Left colon (tissue), 2 donors: ENCODE results near the gene TMEM101. TPM values are rescaled to one million over a fixed set of nuclear protein-coding genes. Genes with fewer than 3 reads are reported as not detected.

Experiments used
- total RNA-seq, 2 donors: library from RNA; stranded (reverse); fragmentation: NEBNext Ultra II Directional; extraction: Animal tissue kit (Norgen Biotek cat#: 25700); gene quantifications; one replicate each; pipeline ENCODE4 v1.2.1, GENCODE V29; 2021
- donor health status: DM: no; HTN: no; CAD: no.
- donor health status: DM: yes; HTN: yes; CAD: no.

TMEM101 gene
- total RNA-seq, 2 donors from 2014 or later: 25.9 to 30.4 TPM

Other genes with a start within 250 kb of the TMEM101 start
- gene DUSP3, start 236.0 kb downstream of the TMEM101 start, total RNA-seq: 10 to 100 TPM; 47.3 to 85.2 TPM
- gene CFAP97D1, start 234.5 kb downstream of the TMEM101 start, total RNA-seq: not detected
- gene MPP3, start 181.8 kb downstream of the TMEM101 start, total RNA-seq: 1 to 10 TPM; 3.7 to 4.0 TPM
- gene CD300LG, start 167.8 kb downstream of the TMEM101 start, total RNA-seq: under 1 TPM; 0.27 to 0.87 TPM
- 1 to 10 TPM in 1 of 2 donors, under 1 TPM in 1; 0.49 to 2.6 TPM for gene MPP2, start 107.4 kb downstream of the TMEM101 start, total RNA-seq
- 1 to 10 TPM in 1 of 2 donors, not detected in 1; 2.0 TPM for gene PPY, start 72.5 kb downstream of the TMEM101 start, total RNA-seq
- 10 to 100 TPM; 61.2 to 79.7 TPM for gene PYY, start 61.0 kb downstream of the TMEM101 start, total RNA-seq
- 10 to 100 TPM in 1 of 2 donors, 1 to 10 TPM in 1; 9.2 to 13.8 TPM for gene NAGS, start 10.3 kb downstream of the TMEM101 start, total RNA-seq
- 10 to 100 TPM; 43.4 to 59.7 TPM for gene LSM12, start 51.7 kb upstream of the TMEM101 start, total RNA-seq
- gene G6PC3, start 55.8 kb upstream of the TMEM101 start, total RNA-seq: 10 to 100 TPM; 31.2 to 38.2 TPM
- gene HDAC5, start 108.7 kb upstream of the TMEM101 start, total RNA-seq: 10 to 100 TPM; 13.8 to 42.8 TPM
- 1 to 10 TPM in 1 of 2 donors, under 1 TPM in 1; 0.78 to 3.6 TPM for gene HROB, start 127.0 kb upstream of the TMEM101 start, total RNA-seq
- under 1 TPM in 1 of 2 donors, not detected in 1; 0.56 TPM for gene ASB16, start 155.7 kb upstream of the TMEM101 start, total RNA-seq
- 10 to 100 TPM; 44.8 to 51.8 TPM for gene TMUB2, start 172.0 kb upstream of the TMEM101 start, total RNA-seq
- gene ATXN7L3, start 184.9 kb upstream of the TMEM101 start, total RNA-seq: 10 to 100 TPM; 80.0 to 82.3 TPM
- 10 to 100 TPM; 61.1 to 69.6 TPM for gene UBTF, start 204.7 kb upstream of the TMEM101 start, total RNA-seq